C4-2B (cell line): Measurements from ENCODE around the gene ARID4A.

ENCODE experiments used
- CTCF ChIP-seq: fragments of 450-650 bp; conservative IDR thresholded peaks from 2 replicates; pipeline ENCODE4 v1.5.1; 2017; ENCODE audit warnings: mild to moderate bottlenecking
- ZFX ChIP-seq: fragments of 450-650 bp; IDR thresholded peaks from 2 replicates; pipeline ENCODE4 v1.6.1; 2017

- TF ChIP-seq CTCF (no peak), ZFX (no peak)
Measured at GRCh38 chr14:58265401-58265800, 33.0 kb upstream of the ARID4A start.
